ENCODE results near the gene ESR1. TPM values are rescaled to one million over a fixed set of nuclear protein-coding genes. Genes with fewer than 3 reads are reported as not detected.

ESR1 gene
- total RNA-seq, 1 donor from 2014 or later = not detected

GRCh38 chr6:151805286-151805840 lies 2.1 kb upstream of the ESR1 start:
- no peaks in the 10 kb centered on the region for H3K9me3 Mint-ChIP-seq
- H3K4me1 Mint-ChIP-seq = peaks cover 13% of the 10 kb centered on the region
- H3K27me3 Mint-ChIP-seq (ENCODE audit: low read depth) = peaks cover 92% of the 10 kb centered on the region
- no peak for DNase-seq (ENCODE audit: low spot score in 2 of 2, unreplicated experiment in 2 of 2)
- H3K4me3 Mint-ChIP-seq = no peak overlapping the region
- H3K36me3 Mint-ChIP-seq = no peaks in the 10 kb centered on the region
- no peak for TF ChIP-seq CTCF (IDR thresholded peaks at IDR 0.05; ENCODE audit: unreplicated experiment)
- no peak overlapping the region for H3K27ac Mint-ChIP-seq

- H3K27me3 Mint-ChIP-seq (ENCODE audit: low read depth) = peaks cover 94% of the 10 kb centered on the region
- H3K36me3 Mint-ChIP-seq = no peaks in the 10 kb centered on the region
- DNase-seq (ENCODE audit: low spot score in 2 of 2, unreplicated experiment in 2 of 2) = no peak
- no peak for TF ChIP-seq CTCF (IDR thresholded peaks at IDR 0.05; ENCODE audit: unreplicated experiment)
- H3K9me3 Mint-ChIP-seq = no peaks in the 10 kb centered on the region
- H3K4me3 Mint-ChIP-seq = peak overlapping the region; percentile 58
- H3K27ac Mint-ChIP-seq = no peak overlapping the region
- peaks cover 13% of the 10 kb centered on the region for H3K4me1 Mint-ChIP-seq
Measured at GRCh38 chr6:151806757-151807512, 547 bp upstream of the ESR1 start.

GRCh38 chr6:151808371-151809241 lies 1.1 kb downstream of the ESR1 start:
- Mint-ChIP-seq H3K36me3 (no peaks in the 10 kb centered on the region), H3K9me3 (no peaks in the 10 kb centered on the region), H3K27ac (no peak overlapping the region), H3K27me3 (ENCODE audit: low read depth) (peaks cover 93% of the 10 kb centered on the region), H3K4me1 (peaks cover 13% of the 10 kb centered on the region), H3K4me3 (peak overlapping the region; percentile 70)
- DNase-seq (ENCODE audit: low spot score in 2 of 2, unreplicated experiment in 2 of 2) = peak in 1 of 2 experiments; percentile 43
- no peak for TF ChIP-seq CTCF (IDR thresholded peaks at IDR 0.05; ENCODE audit: unreplicated experiment)

- no peak for TF ChIP-seq CTCF (IDR thresholded peaks at IDR 0.05; ENCODE audit: unreplicated experiment)
- Mint-ChIP-seq H3K27ac (no peak overlapping the region), H3K9me3 (no peaks in the 10 kb centered on the region), H3K27me3 (ENCODE audit: low read depth) (peaks cover 93% of the 10 kb centered on the region), H3K4me3 (no peak overlapping the region), H3K36me3 (no peaks in the 10 kb centered on the region), H3K4me1 (peaks cover 13% of the 10 kb centered on the region)
- DNase-seq (ENCODE audit: low spot score in 2 of 2, unreplicated experiment in 2 of 2) = no peak
Measured at GRCh38 chr6:151811081-151811480, 3.6 kb downstream of the ESR1 start.

- no peak for DNase-seq (ENCODE audit: low spot score in 2 of 2, unreplicated experiment in 2 of 2)
- Mint-ChIP-seq H3K4me3 (no peak overlapping the region), H3K36me3 (no peaks in the 10 kb centered on the region), H3K4me1 (peaks cover 3% of the 10 kb centered on the region), H3K27me3 (ENCODE audit: low read depth) (peaks cover 95% of the 10 kb centered on the region), H3K9me3 (no peaks in the 10 kb centered on the region), H3K27ac (no peak overlapping the region)
- TF ChIP-seq CTCF (IDR thresholded peaks at IDR 0.05; ENCODE audit: unreplicated experiment) = no peak
Measured at GRCh38 chr6:151813858-151814257, 6.4 kb downstream of the ESR1 start.
